GM18499 (cell line): ENCODE results near the gene MCTP2.

Source experiments
- ATAC-seq: cut with Tn5 transposase; IDR thresholded peaks from one replicate; pipeline ENCODE4 v1.9.1; 2021; ENCODE audit warnings: moderate number of reproducible peaks; ENCODE audit not compliant: insufficient read depth, unreplicated experiment

MCTP2 gene

GRCh38 chr15:94294556-94294955 is 63.2 kb downstream of the MCTP2 start:
- ATAC-seq: no peak

DNA sequence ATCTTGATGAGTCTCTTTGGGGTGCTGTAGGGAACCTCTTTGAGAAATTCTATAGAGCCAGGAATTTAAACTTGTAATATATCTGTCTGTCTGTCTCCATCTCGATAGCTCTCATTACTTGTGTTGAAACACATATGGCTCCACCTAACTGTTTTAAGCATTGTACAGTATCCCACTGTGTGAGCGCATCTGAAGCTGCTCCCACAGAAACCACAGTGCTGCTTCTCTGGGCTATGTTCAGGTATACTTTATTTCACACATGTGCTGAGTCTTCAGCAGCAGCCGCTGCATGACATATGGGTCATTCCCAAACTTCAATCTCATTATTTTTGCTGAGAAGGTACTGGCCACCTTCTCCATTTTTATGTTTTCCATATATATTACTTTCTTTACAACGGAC is 63.9 kb downstream of the MCTP2 start:
- no peak for ATAC-seq

DNA sequence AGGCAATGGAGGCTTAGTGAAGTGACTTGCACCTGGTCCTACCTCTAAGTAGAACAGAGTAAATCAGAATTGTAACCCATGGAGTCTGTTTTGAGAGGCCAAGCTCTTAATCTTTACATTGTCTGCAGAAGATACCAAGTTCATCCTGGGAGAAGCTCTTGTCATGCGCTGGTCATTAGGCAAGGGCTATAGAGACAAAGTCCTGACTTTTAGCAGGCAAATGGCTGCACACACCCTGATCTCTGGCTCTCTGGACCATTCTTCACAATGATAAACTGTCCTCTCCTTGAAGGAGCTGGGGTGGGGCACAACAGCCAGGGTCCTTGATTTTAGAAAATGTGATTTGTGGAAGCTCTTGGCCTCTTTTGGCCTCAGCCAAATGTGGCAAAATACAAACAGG is 65.4 kb downstream of the MCTP2 start:
- ATAC-seq: no peak

GRCh38 chr15:94297558-94297957 is 66.2 kb downstream of the MCTP2 start:
- no peak for ATAC-seq

GRCh38 chr15:94298364-94298763 is 67.0 kb downstream of the MCTP2 start:
- ATAC-seq: no peak

- no peak for ATAC-seq
Measured at GRCh38 chr15:94300612-94301011, 69.3 kb downstream of the MCTP2 start.

DNA sequence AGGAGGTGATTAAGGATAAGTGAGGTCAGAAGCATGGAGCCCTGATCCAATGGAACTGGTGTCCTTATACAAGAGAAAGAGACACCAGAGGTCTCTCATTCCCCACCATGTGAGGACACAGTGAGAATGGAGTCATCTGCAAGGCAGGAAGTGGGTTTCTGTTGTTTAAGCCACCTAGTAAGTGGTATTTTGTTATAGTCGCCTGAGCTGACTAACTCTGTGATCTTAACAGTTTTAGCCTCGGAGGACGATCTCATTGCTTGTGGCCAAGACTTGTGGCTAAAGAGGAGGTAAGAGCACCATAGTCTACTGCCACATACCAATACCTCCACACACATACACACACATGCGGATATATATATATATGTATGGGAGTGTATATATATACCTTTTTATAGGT is 73.8 kb downstream of the MCTP2 start:
- ATAC-seq: peak; percentile 46

DNA sequence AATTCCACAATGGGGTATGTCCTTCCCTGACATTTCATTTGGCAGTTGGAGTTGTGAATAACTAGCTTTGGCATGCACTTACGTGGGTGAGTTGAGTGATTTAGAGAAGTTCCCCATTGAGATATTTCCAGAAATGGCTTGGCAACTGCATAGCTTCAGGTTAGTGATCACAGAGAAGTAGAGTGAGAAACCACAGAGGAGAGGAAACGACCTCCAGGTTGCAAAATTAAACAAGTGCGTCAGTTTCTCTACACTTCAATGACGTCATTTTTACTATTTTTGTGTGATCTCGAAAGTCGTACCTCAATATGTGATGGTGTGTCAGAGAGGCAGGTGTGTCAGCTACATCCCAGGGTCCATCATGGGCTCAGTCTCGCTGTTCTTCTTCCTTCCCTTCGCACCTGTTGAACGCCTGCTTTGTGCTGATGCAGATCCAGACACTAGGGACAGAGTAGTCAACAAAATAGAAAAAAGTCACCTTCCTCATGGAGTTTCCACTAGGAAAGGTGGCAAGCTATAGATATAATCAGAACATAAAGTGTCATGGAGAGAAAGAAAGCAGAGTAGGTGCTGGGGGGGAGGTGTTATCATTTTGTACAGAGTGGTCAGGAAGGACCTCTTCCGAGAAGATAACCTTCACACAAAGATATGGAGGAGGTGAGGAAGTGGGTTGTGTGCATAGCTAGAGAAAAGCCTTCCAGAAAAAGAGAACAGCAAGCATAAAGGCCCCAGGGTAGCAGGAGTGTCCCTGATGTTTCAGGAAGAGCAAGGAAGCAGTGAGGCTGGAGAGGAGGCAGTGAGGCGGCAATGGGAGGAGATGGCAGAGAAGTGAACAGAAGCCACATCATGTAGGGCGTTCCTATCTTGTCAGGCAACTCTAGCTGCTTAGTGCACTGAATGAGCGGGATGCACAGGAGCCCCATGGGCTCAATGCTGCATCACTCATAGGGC is 75.6 kb downstream of the MCTP2 start:
- ATAC-seq: peak; percentile 88

GRCh38 chr15:94312946-94313345 is 81.6 kb downstream of the MCTP2 start:
- no peak for ATAC-seq

GRCh38 chr15:94314639-94315038 is 83.3 kb downstream of the MCTP2 start:
- no peak for ATAC-seq

GRCh38 chr15:94317211-94317610 is 85.8 kb downstream of the MCTP2 start:
- ATAC-seq: no peak

DNA sequence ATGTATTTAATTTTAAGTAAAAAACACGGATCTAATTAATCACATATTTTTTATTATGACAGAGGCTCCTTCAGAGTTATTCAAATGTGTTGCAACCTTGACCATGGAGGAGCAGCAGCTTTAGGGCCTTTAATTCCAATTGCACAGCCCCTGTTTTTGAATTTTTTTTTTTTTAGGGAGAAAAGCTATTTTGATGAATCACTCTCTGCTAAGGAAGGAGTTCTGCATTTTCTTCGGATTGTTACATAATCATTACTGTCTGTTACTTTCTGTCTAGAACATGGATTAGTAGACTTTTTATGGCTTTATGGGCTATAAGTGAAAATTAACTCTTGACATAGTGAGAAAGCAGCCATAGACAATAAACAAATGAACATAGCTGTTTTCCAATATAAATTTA is 90.8 kb downstream of the MCTP2 start:
- no peak for ATAC-seq

DNA sequence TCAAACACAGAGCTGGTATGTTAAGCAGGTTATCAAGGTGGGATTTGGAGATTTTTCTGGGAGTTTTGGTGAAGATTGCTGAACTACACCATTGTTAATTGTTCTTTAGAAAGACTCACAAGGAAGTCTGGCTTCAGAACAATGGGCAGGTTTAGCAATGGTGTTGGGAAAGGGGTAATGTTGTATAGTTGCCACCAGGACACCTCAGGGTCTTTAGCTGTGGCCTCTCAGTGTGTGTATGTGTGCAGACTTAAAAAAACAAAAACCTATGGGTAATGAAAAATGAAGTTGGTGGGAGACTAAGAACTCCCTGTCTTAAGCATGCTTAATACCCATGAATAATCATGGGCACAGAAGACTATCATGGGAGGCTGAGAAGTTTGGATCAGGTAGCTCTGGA is 91.7 kb downstream of the MCTP2 start:
- no peak for ATAC-seq

DNA sequence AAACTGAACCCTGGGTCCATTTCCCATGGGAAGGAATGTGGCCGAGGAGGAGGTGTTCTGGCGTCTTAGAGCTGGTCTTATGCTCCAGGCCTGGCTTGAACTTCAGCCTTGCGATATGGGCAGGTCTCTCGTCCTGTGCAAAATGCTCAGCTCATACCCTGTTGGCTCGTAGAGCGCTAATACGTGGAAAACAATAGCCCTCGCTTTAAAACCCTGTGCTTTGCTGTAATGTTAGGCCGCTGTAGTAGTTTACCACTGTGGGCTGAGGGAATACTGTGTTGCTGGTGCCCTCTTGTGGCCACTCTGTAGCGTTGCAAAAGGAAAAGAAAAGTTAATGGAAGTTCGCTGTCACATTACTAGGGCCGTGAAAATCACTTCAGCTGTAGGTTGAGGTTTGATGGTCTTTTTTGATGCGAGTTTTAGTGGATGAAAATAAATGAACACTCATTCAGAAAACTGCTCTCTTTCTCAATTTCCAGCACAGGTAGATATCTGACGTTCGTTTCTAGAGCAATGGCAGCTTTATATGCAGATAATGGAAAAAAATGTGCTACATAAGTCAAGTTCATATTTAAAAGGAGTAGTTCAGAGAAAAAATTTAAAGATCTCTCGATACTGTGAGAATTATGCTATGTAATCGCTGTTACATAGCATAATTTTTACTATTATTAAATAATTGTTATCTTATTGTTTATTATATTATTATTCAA is 92.9 kb downstream of the MCTP2 start:
- ATAC-seq: peak; percentile 70

- no peak for ATAC-seq
Measured at GRCh38 chr15:94324835-94325767, 93.7 kb downstream of the MCTP2 start.

DNA sequence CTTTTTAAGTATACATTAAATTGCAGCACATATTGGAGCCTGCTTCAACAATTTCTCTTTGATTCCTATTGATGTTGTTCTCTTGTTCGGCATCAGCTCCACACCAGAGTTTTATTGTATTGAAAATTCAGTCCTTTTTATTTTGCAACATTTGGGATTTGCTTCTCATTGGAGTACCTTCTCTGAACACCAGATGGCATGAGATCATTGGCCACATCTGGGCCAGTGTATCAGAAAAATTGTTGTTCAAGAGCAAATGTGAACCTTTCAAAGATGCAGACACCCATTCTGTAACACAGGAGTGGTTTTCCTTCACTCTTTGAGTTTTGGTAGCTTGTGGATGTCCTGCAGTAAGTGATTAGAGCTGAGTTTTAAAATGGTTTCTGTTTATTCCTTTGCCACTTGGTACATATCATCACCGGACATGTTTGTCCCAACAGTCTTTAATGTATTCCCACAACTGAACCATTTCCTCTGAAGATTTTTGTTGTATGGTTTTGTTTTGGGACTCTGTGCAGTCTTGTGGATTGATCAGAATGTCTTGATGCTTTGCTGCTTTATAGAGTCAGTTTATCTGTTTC is 96.1 kb downstream of the MCTP2 start:
- no peak for ATAC-seq

DNA sequence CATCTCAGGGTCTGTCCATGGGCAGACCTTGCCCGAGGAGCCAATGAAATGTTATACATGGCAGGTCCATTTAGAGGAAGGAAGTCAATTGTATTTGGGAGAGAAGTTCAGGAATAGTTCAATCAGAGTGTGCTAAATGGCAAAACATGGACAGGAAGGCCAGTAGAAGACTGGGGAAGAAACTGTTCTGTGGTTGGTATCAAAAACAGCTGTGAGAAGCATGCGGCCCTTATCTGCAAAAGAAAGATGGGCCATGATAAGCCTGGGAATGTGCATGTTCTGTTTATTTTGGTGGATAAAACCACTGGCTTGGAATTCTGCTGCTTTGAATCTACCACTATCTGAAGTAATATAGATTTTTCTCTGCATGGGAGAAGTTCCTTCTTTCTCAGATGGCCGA is 100.4 kb downstream of the MCTP2 start:
- ATAC-seq: no peak

DNA sequence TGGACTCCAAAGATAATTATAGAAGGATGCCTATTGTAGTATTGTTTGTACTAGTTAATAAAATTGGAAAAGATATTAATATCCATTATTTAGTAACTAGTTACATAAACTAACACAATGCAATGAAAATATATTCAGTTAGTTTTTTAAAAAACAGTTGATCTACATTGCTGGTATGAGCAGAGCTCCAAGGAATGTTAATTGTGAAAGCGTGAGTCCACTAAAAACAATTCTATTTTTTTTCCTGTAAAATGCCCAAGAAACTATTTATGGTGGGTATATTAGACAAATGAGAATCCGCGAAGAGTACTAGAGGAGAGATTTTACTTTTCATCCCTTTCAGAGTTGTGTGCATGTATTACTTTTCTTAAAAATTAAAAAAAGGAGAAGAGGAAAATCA is 104.3 kb downstream of the MCTP2 start:
- no peak for ATAC-seq

GRCh38 chr15:94336817-94337467 is 105.6 kb downstream of the MCTP2 start:
- ATAC-seq: no peak
